HCT116 (cell line): ENCODE measurements around the gene SLFN12L. TPM values are rescaled to one million over a fixed set of nuclear protein-coding genes. Genes with fewer than 3 reads are reported as not detected.

Experiments
- ATAC-seq: fragments of 200-7000 bp; cut with Tn5 transposase; 2 replicates; pipeline ENCODE4 v1.9.1; 2020; ENCODE audit warnings: mild to moderate bottlenecking, moderate library complexity
- BruUV-seq: library from RNA; stranded (reverse); fragments of 400-500 nt; replicated peaks from 2 replicates; lab custom pipeline; 2021; lab: Mats Ljungman, UMichigan
- CTCF ChIA-PET: fragments of 300-600 bp; sonication (Branson Sonifier 250); formaldehyde crosslinking; loops from one replicate; lab custom pipeline; 2021; ENCODE audit warnings: antibody characterized with exemption; lab: Charles Lee
- POLR2A ChIA-PET: fragments of 300-600, 350-600 bp; sonication (Branson Sonifier 250); formaldehyde crosslinking; loops from one replicate; lab custom pipeline; 2021; ENCODE audit warnings: antibody characterized with exemption; lab: Charles Lee
- RAD21 ChIA-PET, 2 experiments: fragments of 300-600 bp; sonication (Branson Sonifier 250); formaldehyde crosslinking; loops; one replicate each; lab custom pipeline; 2023; ENCODE audit warnings: low total read pairs in 2 of 2; ENCODE audit not compliant: uncharacterized antibody in 2 of 2, unreplicated experiment in 2 of 2, low non-redundant PET in 1 of 2; lab: Charles Lee
- DNase-seq: peaks from one replicate; pipeline ENCODE4 v3.0.0-alpha.2; 2010; ENCODE audit warnings: low read depth, low spot score
- H2AFZ ChIP-seq: fragments of 200-600 bp; shearing (Covaris generic), sonication (generic); 2 replicates; pipeline ENCODE4 v1.6.1; 2017; ENCODE audit warnings: low read depth, mixed run types, mixed read lengths, antibody characterized with exemption, low read length; ENCODE audit not compliant: poor library complexity, severe bottlenecking
- H3K27ac ChIP-seq: 2 replicates; pipeline ENCODE4 v1.5.1; 2012; ENCODE audit warnings: low read depth, low read length
- H3K27me3 ChIP-seq: fragments of 200-600 bp; sonication (generic); 2 replicates; pipeline ENCODE4 v1.6.1; 2016; ENCODE audit warnings: mixed run types, low read length, mixed read lengths; ENCODE audit not compliant: insufficient read depth
- H3K36me3 ChIP-seq, 2 experiments: fragments of 200-500 bp in 1 of 2; fragments of 200-600 bp in 1 of 2; sonication (Bioruptor generic) in 1 of 2; sonication (generic) in 1 of 2; 2 replicates each; pipeline versions ENCODE4 v1.5.1 to v1.6.1; 2014 to 2016; ENCODE audit warnings: low read length in 2 of 2, inconsistent platforms in 1 of 2, mixed read lengths in 1 of 2, mixed run types in 1 of 2; ENCODE audit not compliant: insufficient read depth in 2 of 2, control insufficient read depth in 1 of 2
- H3K4me1 ChIP-seq, 2 experiments: fragments of 200-600 bp in 1 of 2; sonication (generic) in 1 of 2; 2 replicates each; pipeline versions ENCODE4 v1.5.1 to v1.6.1; 2012 to 2017; ENCODE audit warnings: low read length in 2 of 2, inconsistent platforms in 1 of 2, mild to moderate bottlenecking in 1 of 2, mixed read lengths in 1 of 2, mixed run types in 1 of 2, moderate library complexity in 1 of 2; ENCODE audit not compliant: insufficient read depth in 2 of 2, control insufficient read depth in 1 of 2
- H3K4me2 ChIP-seq: fragments of 200-600 bp; sonication (generic); 2 replicates; pipeline ENCODE4 v1.6.1; 2017; ENCODE audit warnings: mixed run types, low read length, mixed read lengths
- H3K4me3 ChIP-seq, 2 experiments: fragments of 200-600 bp in 1 of 2; sonication (generic) in 1 of 2; replicated peaks in 1 of 2; 2 replicates each; pipeline ENCODE4 v1.5.1; 2011 to 2016; ENCODE audit warnings: low read length in 2 of 2, control low read depth in 1 of 2, low read depth in 1 of 2, mild to moderate bottlenecking in 1 of 2, mixed read lengths in 1 of 2, mixed run types in 1 of 2
- H3K79me2 ChIP-seq: fragments of 200-600 bp; sonication (generic); 2 replicates; pipeline ENCODE4 v1.6.1; 2017; ENCODE audit warnings: mild to moderate bottlenecking, mixed run types, low read length, moderate library complexity, mixed read lengths; ENCODE audit not compliant: insufficient read depth
- H3K9ac ChIP-seq: fragments of 200-600 bp; sonication (generic); 2 replicates; pipeline ENCODE4 v1.6.1; 2016; ENCODE audit warnings: low read length, mixed read lengths
- H3K9me2 ChIP-seq: fragments of 200-600 bp; sonication (generic), shearing (Covaris generic); 2 replicates; pipeline ENCODE4 v1.6.1; 2017; ENCODE audit warnings: mixed run types, mild to moderate bottlenecking, moderate library complexity; ENCODE audit not compliant: insufficient read depth
- H3K9me3 ChIP-seq, 2 experiments: fragments of 200-500 bp in 1 of 2; fragments of 200-600 bp in 1 of 2; sonication (Bioruptor generic) in 1 of 2; sonication (generic) in 1 of 2; 2 replicates each; pipeline ENCODE4 v1.6.1; 2014 to 2017; ENCODE audit warnings: low read length in 2 of 2, mixed read lengths in 2 of 2, inconsistent platforms in 1 of 2, low read depth in 1 of 2, mild to moderate bottlenecking in 1 of 2, mixed run types in 1 of 2, moderate library complexity in 1 of 2; ENCODE audit not compliant: control insufficient read depth in 1 of 2, insufficient read depth in 1 of 2
- H4K20me1 ChIP-seq: fragments of 200-600 bp; sonication (generic), shearing (Covaris generic); 2 replicates; pipeline ENCODE4 v1.6.1; 2017; ENCODE audit warnings: mixed run types, mild to moderate bottlenecking, moderate library complexity; ENCODE audit not compliant: insufficient read depth
- CEBPB ChIP-seq: IDR thresholded peaks from 2 replicates; pipeline ENCODE4 v1.6.1; 2012; ENCODE audit warnings: low read depth
- EGR1 ChIP-seq: IDR thresholded peaks from 2 replicates; pipeline ENCODE4 v1.6.1; 2012; ENCODE audit warnings: low read depth
- ELF1 ChIP-seq: IDR thresholded peaks from 2 replicates; pipeline ENCODE4 v1.6.1; 2012; ENCODE audit warnings: low read depth, borderline replicate concordance
- EZH2 ChIP-seq: fragments of 200-600 bp; sonication (generic); IDR thresholded peaks from 2 replicates; pipeline ENCODE4 v1.6.1; 2017; ENCODE audit warnings: antibody characterized with exemption, mixed run types
- FOSL1 ChIP-seq: IDR thresholded peaks from 2 replicates; pipeline ENCODE4 v1.6.1; 2012; ENCODE audit warnings: low read depth
- POLR2A ChIP-seq: IDR thresholded peaks from 2 replicates; pipeline ENCODE4 v1.7.0; 2011; ENCODE audit warnings: borderline replicate concordance; ENCODE audit not compliant: insufficient read depth, insufficient read length; ENCODE audit errors: extremely low read depth
- POLR2AphosphoS5 ChIP-seq: IDR thresholded peaks from 2 replicates; pipeline ENCODE4 v1.6.1; 2011; ENCODE audit warnings: mild to moderate bottlenecking, low read depth, low read length, moderate library complexity
- RAD21 ChIP-seq: IDR thresholded peaks from 2 replicates; pipeline ENCODE4 v1.6.1; 2012; ENCODE audit warnings: low read depth, mild to moderate bottlenecking
- SIN3A ChIP-seq: IDR thresholded peaks from 2 replicates; pipeline ENCODE4 v1.6.1; 2012; ENCODE audit warnings: low read depth
- SP1 ChIP-seq: IDR thresholded peaks from 2 replicates; pipeline ENCODE4 v1.6.1; 2012; ENCODE audit warnings: low read depth
- SRF ChIP-seq: IDR thresholded peaks from 2 replicates; pipeline ENCODE4 v1.6.1; 2012; ENCODE audit warnings: low read depth
- TCF7L2 ChIP-seq: IDR thresholded peaks from 2 replicates; pipeline ENCODE4 v1.7.0; 2011; ENCODE audit warnings: borderline replicate concordance, inconsistent platforms; ENCODE audit not compliant: insufficient read depth, insufficient read length; ENCODE audit errors: extremely low read depth
- YY1 ChIP-seq: IDR thresholded peaks from 2 replicates; pipeline ENCODE4 v1.6.1; 2011; ENCODE audit warnings: low read length, low read depth, moderate library complexity, mild to moderate bottlenecking; ENCODE audit not compliant: insufficient replicate concordance; ENCODE audit errors: extremely low read depth
- ZNF274 ChIP-seq: fragments of 200-500 bp; sonication (Bioruptor generic); IDR thresholded peaks from 2 replicates; pipeline ENCODE4 v1.6.1; 2014; ENCODE audit warnings: mild to moderate bottlenecking, low read depth, low read length, inconsistent platforms
- intact Hi-C: fragments of 100-400 bp; cut with micrococcal nuclease; formaldehyde crosslinking; loops from 2 replicates; pipeline ENCODE4 v1.10.0; 2022
- total RNA-seq: library from RNA; stranded (reverse); gene quantifications from one replicate; pipeline ENCODE4 v1.2.1, GENCODE V29; 2021; ENCODE audit not compliant: unreplicated experiment
- TF ChIP-seq, protein P1 (sequence below), 3 experiments: fragments of 200-600 bp in 1 of 3; sonication (generic) in 1 of 3; IDR thresholded peaks in 2 of 3; conservative IDR thresholded peaks in 1 of 3; 2 replicates each; pipeline ENCODE4 v1.5.1; 2012 to 2017; ENCODE audit warnings: low read depth in 2 of 3, low read length in 2 of 3, antibody characterized with exemption in 1 of 3, borderline replicate concordance in 1 of 3, control low read depth in 1 of 3, mild to moderate bottlenecking in 1 of 3, mixed read lengths in 1 of 3, mixed run types in 1 of 3, moderate library complexity in 1 of 3; ENCODE audit not compliant: insufficient read depth in 1 of 3
- TF ChIP-seq, protein P2 (sequence below): IDR thresholded peaks from 2 replicates; pipeline ENCODE4 v1.6.1; 2011; ENCODE audit warnings: mild to moderate bottlenecking, low read length, moderate library complexity; ENCODE audit not compliant: insufficient replicate concordance; ENCODE audit errors: extremely low read depth
- TF ChIP-seq, protein P3 (sequence below): IDR thresholded peaks from 2 replicates; pipeline ENCODE4 v1.6.1; 2012
- TF ChIP-seq, protein P4 (sequence below): IDR thresholded peaks from 2 replicates; pipeline ENCODE4 v1.6.1; 2012

Gene SLFN12L
- total RNA-seq, 1 experiment from 2014 or later = 0.17 TPM

DNA sequence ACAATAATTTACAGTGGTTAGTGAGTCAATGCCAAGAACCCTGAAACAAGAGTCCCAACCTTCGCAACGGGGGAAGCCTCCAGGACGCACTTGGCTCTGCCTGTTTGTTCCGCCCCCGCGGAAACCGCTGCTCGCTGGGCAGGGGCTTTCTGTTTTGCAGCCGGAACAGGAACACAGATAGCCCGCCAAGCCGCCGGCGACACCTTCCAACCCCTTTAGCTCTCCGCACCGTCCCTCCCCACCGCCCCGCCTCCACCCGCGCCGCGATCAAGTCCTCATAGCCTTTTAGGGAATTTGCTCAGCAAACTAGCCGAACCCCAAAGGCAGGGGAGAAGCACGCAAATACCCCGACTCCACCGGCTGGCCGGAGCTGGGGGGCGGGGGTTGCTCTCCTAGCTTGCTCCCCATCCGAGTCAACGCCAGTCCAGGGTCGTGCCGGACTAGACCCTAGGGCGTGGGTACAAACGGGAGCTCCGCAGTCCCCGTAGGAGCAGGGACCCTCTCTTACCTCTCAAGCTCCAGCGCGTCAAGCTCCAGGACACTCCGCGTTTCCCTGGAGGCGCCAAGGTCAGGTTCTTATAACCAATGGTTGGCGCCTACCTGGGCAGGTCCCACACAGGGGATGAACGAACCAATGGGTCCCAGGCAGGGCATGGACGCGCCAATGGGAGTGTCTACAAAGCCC lies 89.1 kb downstream of the SLFN12L start, which contains the start of gene SLFN13:
Gene SLFN13 (minus strand): TSS at position 553 of the 685 bp plus-strand sequence. CDS start 3,086 bp downstream, outside the sequence.
- DNase-seq = no peak
- H3K27ac ChIP-seq = no peak within 1 kb of the TSS
- no peaks in the 10 kb centered on the region for H3K4me1 ChIP-seq
- POLR2A ChIA-PET = no interaction called here
- no peak within 1 kb of the TSS for H3K4me3 ChIP-seq
- no peak for ATAC-seq
- RAD21 ChIA-PET = interaction anchor here in 1 of 2 experiments (0.7 kb wide), 1 partner anchor 21 kb away, joined by 3 read pairs; no protein-coding TSS in a partner anchor
- no TSS peak for BruUV-seq
- H3K9ac ChIP-seq = no peak within 1 kb of the TSS
- TF ChIP-seq, protein P1, sequence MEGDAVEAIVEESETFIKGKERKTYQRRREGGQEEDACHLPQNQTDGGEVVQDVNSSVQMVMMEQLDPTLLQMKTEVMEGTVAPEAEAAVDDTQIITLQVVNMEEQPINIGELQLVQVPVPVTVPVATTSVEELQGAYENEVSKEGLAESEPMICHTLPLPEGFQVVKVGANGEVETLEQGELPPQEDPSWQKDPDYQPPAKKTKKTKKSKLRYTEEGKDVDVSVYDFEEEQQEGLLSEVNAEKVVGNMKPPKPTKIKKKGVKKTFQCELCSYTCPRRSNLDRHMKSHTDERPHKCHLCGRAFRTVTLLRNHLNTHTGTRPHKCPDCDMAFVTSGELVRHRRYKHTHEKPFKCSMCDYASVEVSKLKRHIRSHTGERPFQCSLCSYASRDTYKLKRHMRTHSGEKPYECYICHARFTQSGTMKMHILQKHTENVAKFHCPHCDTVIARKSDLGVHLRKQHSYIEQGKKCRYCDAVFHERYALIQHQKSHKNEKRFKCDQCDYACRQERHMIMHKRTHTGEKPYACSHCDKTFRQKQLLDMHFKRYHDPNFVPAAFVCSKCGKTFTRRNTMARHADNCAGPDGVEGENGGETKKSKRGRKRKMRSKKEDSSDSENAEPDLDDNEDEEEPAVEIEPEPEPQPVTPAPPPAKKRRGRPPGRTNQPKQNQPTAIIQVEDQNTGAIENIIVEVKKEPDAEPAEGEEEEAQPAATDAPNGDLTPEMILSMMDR (IDR thresholded peaks at IDR 0.05 in 2 of 3, conservative IDR thresholded peaks at IDR 0.05 in 1 of 3; ENCODE audit: borderline replicate concordance in 1 of 3, insufficient read depth in 1 of 3, low read depth in 2 of 3, low read length in 2 of 3) = no peak
- TF ChIP-seq EZH2 (no peak), POLR2A (no peak), RAD21 (no peak), SIN3A (no peak), CEBPB (no peak), SRF (no peak), EGR1 (no peak), ELF1 (no peak), POLR2AphosphoS5 (no peak), TCF7L2 (no peak), FOSL1 (no peak), YY1 (no peak), SP1 (no peak), ZNF274 (no peak)
- TF ChIP-seq, protein P2, sequence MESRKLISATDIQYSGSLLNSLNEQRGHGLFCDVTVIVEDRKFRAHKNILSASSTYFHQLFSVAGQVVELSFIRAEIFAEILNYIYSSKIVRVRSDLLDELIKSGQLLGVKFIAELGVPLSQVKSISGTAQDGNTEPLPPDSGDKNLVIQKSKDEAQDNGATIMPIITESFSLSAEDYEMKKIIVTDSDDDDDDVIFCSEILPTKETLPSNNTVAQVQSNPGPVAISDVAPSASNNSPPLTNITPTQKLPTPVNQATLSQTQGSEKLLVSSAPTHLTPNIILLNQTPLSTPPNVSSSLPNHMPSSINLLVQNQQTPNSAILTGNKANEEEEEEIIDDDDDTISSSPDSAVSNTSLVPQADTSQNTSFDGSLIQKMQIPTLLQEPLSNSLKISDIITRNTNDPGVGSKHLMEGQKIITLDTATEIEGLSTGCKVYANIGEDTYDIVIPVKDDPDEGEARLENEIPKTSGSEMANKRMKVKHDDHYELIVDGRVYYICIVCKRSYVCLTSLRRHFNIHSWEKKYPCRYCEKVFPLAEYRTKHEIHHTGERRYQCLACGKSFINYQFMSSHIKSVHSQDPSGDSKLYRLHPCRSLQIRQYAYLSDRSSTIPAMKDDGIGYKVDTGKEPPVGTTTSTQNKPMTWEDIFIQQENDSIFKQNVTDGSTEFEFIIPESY = no peak
- TF ChIP-seq, protein P3, sequence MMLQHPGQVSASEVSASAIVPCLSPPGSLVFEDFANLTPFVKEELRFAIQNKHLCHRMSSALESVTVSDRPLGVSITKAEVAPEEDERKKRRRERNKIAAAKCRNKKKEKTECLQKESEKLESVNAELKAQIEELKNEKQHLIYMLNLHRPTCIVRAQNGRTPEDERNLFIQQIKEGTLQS = no peak
- TF ChIP-seq, protein P4, sequence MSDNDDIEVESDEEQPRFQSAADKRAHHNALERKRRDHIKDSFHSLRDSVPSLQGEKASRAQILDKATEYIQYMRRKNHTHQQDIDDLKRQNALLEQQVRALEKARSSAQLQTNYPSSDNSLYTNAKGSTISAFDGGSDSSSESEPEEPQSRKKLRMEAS = no peak
- no peaks in the 10 kb centered on the region for H3K9me3 ChIP-seq
- H3K4me2 ChIP-seq = no peak within 1 kb of the TSS
- H3K79me2 ChIP-seq = no peaks in the 10 kb centered on the region
- H3K36me3 ChIP-seq = no peaks in the 10 kb centered on the region
- CTCF ChIA-PET = no interaction called here
- peaks cover 42% of the 10 kb centered on the region for H3K27me3 ChIP-seq
- intact Hi-C loops = no loop called here
- no peak within 1 kb of the TSS for H2AFZ ChIP-seq
- H4K20me1 ChIP-seq = no peaks in the 10 kb centered on the region
- H3K9me2 ChIP-seq = no peaks in the 10 kb centered on the region
